WTC11 (cell line): ENCODE results near the gene TRAPPC3L. TPM values are rescaled to one million over a fixed set of nuclear protein-coding genes. Genes with fewer than 3 reads are reported as not detected.

ENCODE experiments used
- ATAC-seq: fragments of 200-7000 bp; cut with Tn5 transposase; 2 replicates; pipeline ENCODE4 v1.10.0; 2021; ENCODE audit warnings: mild to moderate bottlenecking, moderate library complexity
- CTCF ChIA-PET: fragments of 300-600 bp; sonication (Branson Sonifier 250); formaldehyde crosslinking; loops from one replicate; lab custom pipeline; 2021; ENCODE audit warnings: antibody characterized with exemption; lab: Charles Lee
- POLR2A ChIA-PET: fragments of 350-600 bp; sonication (Branson Sonifier 250); formaldehyde crosslinking; loops from one replicate; lab custom pipeline; 2021; ENCODE audit warnings: antibody characterized with exemption; lab: Charles Lee
- DNase-seq: peaks from one replicate; pipeline ENCODE4 v3.0.0; 2021; ENCODE audit warnings: low spot score
- H3K27ac Mint-ChIP-seq: 2 replicates; pipeline ENCODE4 v1.8.0; 2021; ENCODE audit warnings: mixed read lengths
- H3K27me3 Mint-ChIP-seq: 2 replicates; pipeline ENCODE4 v1.8.0; 2021; ENCODE audit warnings: low read depth, mild to moderate bottlenecking, moderate library complexity, mixed read lengths
- H3K36me3 Mint-ChIP-seq: 2 replicates; pipeline ENCODE4 v1.8.0; 2021; ENCODE audit warnings: mixed read lengths
- H3K4me1 Mint-ChIP-seq: 2 replicates; pipeline ENCODE4 v1.8.0; 2022; ENCODE audit warnings: mixed read lengths
- H3K4me3 Mint-ChIP-seq: 2 replicates; pipeline ENCODE4 v1.8.0; 2021; ENCODE audit warnings: mild to moderate bottlenecking, moderate library complexity, mixed read lengths
- H3K9me3 Mint-ChIP-seq: 2 replicates; pipeline ENCODE4 v1.8.0; 2021; ENCODE audit warnings: mixed read lengths
- AFF4 ChIP-seq: sonication (generic); formaldehyde crosslinking; IDR thresholded peaks from 2 replicates; pipeline ENCODE4 v1.8.1; 2023; ENCODE audit warnings: mild to moderate bottlenecking, missing genetic modification reagents, borderline replicate concordance
- ARID4B ChIP-seq: sonication (generic); formaldehyde crosslinking; IDR thresholded peaks from 2 replicates; pipeline ENCODE4 v1.8.0; 2023; ENCODE audit warnings: missing genetic modification reagents, mild to moderate bottlenecking, borderline replicate concordance
- ATF2 ChIP-seq: sonication (generic); formaldehyde crosslinking; IDR thresholded peaks from 2 replicates; pipeline ENCODE4 v1.8.1; 2022; ENCODE audit warnings: low read depth, missing genetic modification reagents, borderline replicate concordance
- CDX4 ChIP-seq: fragments of 250-450 bp; sonication (Bioruptor Pico); IDR thresholded peaks from 2 replicates; pipeline ENCODE4 v1.9.0; 2021; ENCODE audit warnings: moderate library complexity, mild to moderate bottlenecking, inconsistent platforms, borderline replicate concordance
- CREB1 ChIP-seq: sonication (generic); formaldehyde crosslinking; IDR thresholded peaks from 2 replicates; pipeline ENCODE4 v1.8.0; 2023; ENCODE audit warnings: mild to moderate bottlenecking, missing genetic modification reagents
- EMX1 ChIP-seq: fragments of 250-450 bp; sonication (Bioruptor Pico); IDR thresholded peaks from 2 replicates; pipeline ENCODE4 v1.8.0; 2021; ENCODE audit warnings: mild to moderate bottlenecking
- ETV6 ChIP-seq: sonication (generic); formaldehyde crosslinking; IDR thresholded peaks from 2 replicates; pipeline ENCODE4 v1.8.1; 2022; ENCODE audit warnings: mild to moderate bottlenecking, missing genetic modification reagents
- FOXK1 ChIP-seq: sonication (generic); formaldehyde crosslinking; IDR thresholded peaks from 2 replicates; pipeline ENCODE4 v1.8.0; 2022; ENCODE audit warnings: mild to moderate bottlenecking, moderate library complexity, missing genetic modification reagents
- GRHL2 ChIP-seq: fragments of 250-450 bp; sonication (Bioruptor Pico); IDR thresholded peaks from 2 replicates; pipeline ENCODE4 v1.8.0; 2022; ENCODE audit warnings: mild to moderate bottlenecking, moderate library complexity; ENCODE audit not compliant: insufficient replicate concordance, severe bottlenecking
- HMGXB4 ChIP-seq: sonication (generic); formaldehyde crosslinking; IDR thresholded peaks from 2 replicates; pipeline ENCODE4 v1.8.1; 2023; ENCODE audit warnings: mild to moderate bottlenecking, moderate library complexity, missing genetic modification reagents
- NFYB ChIP-seq: sonication (generic); formaldehyde crosslinking; conservative IDR thresholded peaks from 2 replicates; pipeline ENCODE4 v1.8.0; 2022; ENCODE audit warnings: low read depth, missing genetic modification reagents
- NR3C1 ChIP-seq: sonication (generic); formaldehyde crosslinking; conservative IDR thresholded peaks from 2 replicates; pipeline ENCODE4 v1.8.1; 2023; ENCODE audit warnings: low read depth, mild to moderate bottlenecking, missing genetic modification reagents
- SMAD3 ChIP-seq: sonication (generic); formaldehyde crosslinking; IDR thresholded peaks from 2 replicates; pipeline ENCODE4 v1.8.0; 2022; ENCODE audit warnings: missing genetic modification reagents, mild to moderate bottlenecking, borderline replicate concordance
- SMAD4 ChIP-seq: sonication (generic); formaldehyde crosslinking; IDR thresholded peaks from 2 replicates; pipeline ENCODE4 v1.8.0; 2022; ENCODE audit warnings: mild to moderate bottlenecking, missing genetic modification reagents
- TCF7 ChIP-seq: sonication (generic); formaldehyde crosslinking; IDR thresholded peaks from 2 replicates; pipeline ENCODE4 v1.8.0; 2022; ENCODE audit warnings: mild to moderate bottlenecking, low read depth, missing genetic modification reagents, moderate library complexity
- TP53 ChIP-seq: sonication (generic); formaldehyde crosslinking; IDR thresholded peaks from 2 replicates; pipeline ENCODE4 v1.8.1; 2023; ENCODE audit warnings: mild to moderate bottlenecking, missing genetic modification reagents
- ZNF263 ChIP-seq: sonication (generic); formaldehyde crosslinking; IDR thresholded peaks from 2 replicates; pipeline ENCODE4 v1.8.1; 2022; ENCODE audit warnings: low read depth, mild to moderate bottlenecking, moderate library complexity, missing genetic modification reagents
- ZNF671 ChIP-seq: fragments of 250-450 bp; sonication (Bioruptor Pico); IDR thresholded peaks from 2 replicates; pipeline ENCODE4 v1.8.0; 2021; ENCODE audit warnings: mild to moderate bottlenecking
- total RNA-seq: library from RNA; stranded (reverse); gene quantifications from 3 replicates; pipeline ENCODE4 v1.2.3, GENCODE V29; 2021

TRAPPC3L gene
- total RNA-seq, 1 experiment from 2014 or later: not detected

GRCh38 chr6:116452531-116452930 is 93.0 kb downstream of the TRAPPC3L start (continued):
- TF ChIP-seq AFF4 (CRISPR knock-in tag) (no peak), CDX4 (CRISPR knock-in tag) (no peak), ARID4B (CRISPR knock-in tag) (no peak)

GRCh38 chr6:116451916-116452315 is 93.6 kb downstream of the TRAPPC3L start:
- ATAC-seq (no peak), DNase-seq (no peak)
- TF ChIP-seq ZNF671 (CRISPR knock-in tag): no peak
- no peak for TF ChIP-seq EMX1 (CRISPR knock-in tag)
- TF ChIP-seq GRHL2 (CRISPR knock-in tag): no peak
- TF ChIP-seq TCF7 (CRISPR knock-in tag): no peak
- TF ChIP-seq ETV6: no peak
- no peak for TF ChIP-seq CREB1 (CRISPR knock-in tag)
- TF ChIP-seq ZNF263 (CRISPR knock-in tag): no peak
- no peak for TF ChIP-seq SMAD3 (CRISPR knock-in tag)
- no peak for TF ChIP-seq FOXK1
- peaks cover 3% of the 10 kb centered on the region; the same call in 1 of the 2 replicates for H3K27me3 Mint-ChIP-seq
- POLR2A ChIA-PET: no interaction called here
- H3K9me3 Mint-ChIP-seq: no peaks in the 10 kb centered on the region
- no peak overlapping the region for H3K27ac Mint-ChIP-seq
- H3K36me3 Mint-ChIP-seq: no peaks in the 10 kb centered on the region
- peaks cover 11% of the 10 kb centered on the region for H3K4me1 Mint-ChIP-seq
- H3K4me3 Mint-ChIP-seq: no peak overlapping the region
- CTCF ChIA-PET: no interaction called here

- no peaks in the 10 kb centered on the region for H3K36me3 Mint-ChIP-seq
- POLR2A ChIA-PET: no interaction called here
- CTCF ChIA-PET: interaction anchor here (0.7 to 1.3 kb wide), 4 partner anchors 11 to 182 kb away, joined by 3 to 6 read pairs (median 5); no protein-coding TSS in a partner anchor
- H3K27me3 Mint-ChIP-seq: peaks cover 3% of the 10 kb centered on the region; the same call in 1 of the 2 replicates
- no peak overlapping the region for H3K27ac Mint-ChIP-seq
- no peaks in the 10 kb centered on the region for H3K9me3 Mint-ChIP-seq
- H3K4me3 Mint-ChIP-seq: no peak overlapping the region
- peaks cover 11% of the 10 kb centered on the region for H3K4me1 Mint-ChIP-seq
- ATAC-seq: peak; percentile 62
- peak; percentile 20 for DNase-seq
- TF ChIP-seq TP53 (CRISPR knock-in tag) (no peak), GRHL2 (CRISPR knock-in tag) (no peak), ZNF671 (CRISPR knock-in tag) (no peak), ATF2 (CRISPR knock-in tag) (no peak), SMAD4 (CRISPR knock-in tag) (no peak), NFYB (CRISPR knock-in tag) (no peak), NR3C1 (CRISPR knock-in tag) (no peak), HMGXB4 (CRISPR knock-in tag) (no peak)
Observed at GRCh38 chr6:116450769-116451740, 94.4 kb downstream of the TRAPPC3L start.
